Testis (tissue), 3 donors: Measurements from ENCODE around the gene DCLRE1B. TPM values are rescaled to one million over a fixed set of nuclear protein-coding genes. Genes with fewer than 3 reads are reported as not detected.

ENCODE experiments used
- DNase-seq: peaks from one replicate; pipeline ENCODE4 v3.0.0-alpha.2; 2019
- H3K27ac ChIP-seq, 2 donors: fragments of 200-600 bp; sonication (generic); one replicate each; pipeline ENCODE4 v1.5.1; 2019
- H3K27me3 ChIP-seq: fragments of 200-600 bp; sonication (generic); one replicate; pipeline ENCODE4 v1.5.1; 2019
- H3K36me3 ChIP-seq: fragments of 200-600 bp; sonication (generic); one replicate; pipeline ENCODE4 v1.5.1; 2017; ENCODE audit warnings: low read depth; ENCODE audit errors: missing control alignments
- H3K4me1 ChIP-seq: fragments of 200-600 bp; sonication (generic); one replicate; pipeline ENCODE4 v1.5.1; 2019
- H3K4me3 ChIP-seq, 2 donors: fragments of 200-600 bp; sonication (generic); one replicate each; pipeline ENCODE4 v1.5.1; 2017 to 2019
- H3K9me3 ChIP-seq: fragments of 200-600 bp; sonication (generic); one replicate; pipeline ENCODE4 v1.5.1; 2017
- POLR2A ChIP-seq: fragments of 450-650 bp; IDR thresholded peaks from one replicate; pipeline ENCODE4 v1.6.1; 2017; ENCODE audit warnings: antibody characterized with exemption, mild to moderate bottlenecking, moderate library complexity
- WGBS, 2 donors: methylation state at CpG; one replicate each; pipeline ENCODE4 v1.1.5; 2018; 5-methylcytosine and 5-hydroxymethylcytosine counted together
- intact Hi-C: fragments of 100-400 bp; cut with DNase I; formaldehyde crosslinking; loops from one replicate; pipeline ENCODE4 v1.15.1; 2023; ENCODE audit warnings: low total_unique reads
- polyA plus RNA-seq: library from polyadenylated mRNA; stranded (reverse); fragments of 350-450 nt; fragmentation: Illumina TruSeq; extraction: RNeasy Lipid Tissue Mini Kit (QIAGEN cat#74804); gene quantifications from one replicate; pipeline ENCODE4 v1.2.3, GENCODE V29; 2014; ENCODE audit warnings: low read depth, low replicate concordance; ENCODE audit not compliant: insufficient read depth
- total RNA-seq, 2 donors: library from RNA; depleted of rRNA; stranded (reverse); fragments of >200 nt; gene quantifications; one replicate each; pipeline ENCODE4 v1.2.3, GENCODE V29; 2016
- TF ChIP-seq, protein P1 (sequence below), 3 experiments: fragments of 450-650 bp in 2 of 3; fragments of 200-600 bp in 1 of 3; sonication (generic) in 1 of 3; IDR thresholded peaks; one replicate each; pipeline ENCODE4 v1.5.1; 2016 to 2019; ENCODE audit warnings: antibody characterized with exemption in 3 of 3, mild to moderate bottlenecking in 2 of 3, moderate library complexity in 1 of 3

DCLRE1B gene
- total and polyA plus RNA-seq, 3 donors from 2014 or later, result 6.7 to 8.3 (median 7.7) TPM

DNA sequence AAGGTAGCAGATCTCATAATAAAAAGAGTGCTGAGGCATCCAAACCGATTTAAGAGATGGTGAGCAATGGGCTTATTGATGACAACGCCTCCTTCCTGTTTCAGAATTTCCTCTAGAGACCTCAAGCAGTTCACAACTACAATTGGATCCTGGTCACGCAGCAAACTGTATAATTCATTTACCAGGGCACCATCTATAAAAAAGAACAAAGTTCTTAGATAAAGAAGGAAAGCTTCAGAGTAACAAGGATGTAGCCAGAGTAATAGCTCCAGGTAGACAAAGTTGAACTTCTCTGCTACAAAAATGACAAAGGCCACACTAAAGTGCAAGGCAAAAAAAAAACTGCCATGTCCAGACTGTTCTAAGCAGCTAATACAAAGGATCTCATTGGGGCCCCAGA is 3.9 kb upstream of the DCLRE1B start:
- Histone ChIP-seq H3K27ac (no peak overlapping the region), H3K4me3 (no peak overlapping the region), H3K36me3 (no peaks in the 10 kb centered on the region), H3K9me3 (no peaks in the 10 kb centered on the region), H3K4me1 (peaks cover 9% of the 10 kb centered on the region), H3K27me3 (no peaks in the 10 kb centered on the region)
- WGBS, 2 donors, result 56 to 66% methylated on average over 3 of the region's 3 CpGs
- intact Hi-C loops, result no loop called here
- no peak for TF ChIP-seq POLR2A
- TF ChIP-seq, protein P1, sequence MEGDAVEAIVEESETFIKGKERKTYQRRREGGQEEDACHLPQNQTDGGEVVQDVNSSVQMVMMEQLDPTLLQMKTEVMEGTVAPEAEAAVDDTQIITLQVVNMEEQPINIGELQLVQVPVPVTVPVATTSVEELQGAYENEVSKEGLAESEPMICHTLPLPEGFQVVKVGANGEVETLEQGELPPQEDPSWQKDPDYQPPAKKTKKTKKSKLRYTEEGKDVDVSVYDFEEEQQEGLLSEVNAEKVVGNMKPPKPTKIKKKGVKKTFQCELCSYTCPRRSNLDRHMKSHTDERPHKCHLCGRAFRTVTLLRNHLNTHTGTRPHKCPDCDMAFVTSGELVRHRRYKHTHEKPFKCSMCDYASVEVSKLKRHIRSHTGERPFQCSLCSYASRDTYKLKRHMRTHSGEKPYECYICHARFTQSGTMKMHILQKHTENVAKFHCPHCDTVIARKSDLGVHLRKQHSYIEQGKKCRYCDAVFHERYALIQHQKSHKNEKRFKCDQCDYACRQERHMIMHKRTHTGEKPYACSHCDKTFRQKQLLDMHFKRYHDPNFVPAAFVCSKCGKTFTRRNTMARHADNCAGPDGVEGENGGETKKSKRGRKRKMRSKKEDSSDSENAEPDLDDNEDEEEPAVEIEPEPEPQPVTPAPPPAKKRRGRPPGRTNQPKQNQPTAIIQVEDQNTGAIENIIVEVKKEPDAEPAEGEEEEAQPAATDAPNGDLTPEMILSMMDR (IDR thresholded peaks at IDR 0.05), result no peak
- no peak for DNase-seq

DNA sequence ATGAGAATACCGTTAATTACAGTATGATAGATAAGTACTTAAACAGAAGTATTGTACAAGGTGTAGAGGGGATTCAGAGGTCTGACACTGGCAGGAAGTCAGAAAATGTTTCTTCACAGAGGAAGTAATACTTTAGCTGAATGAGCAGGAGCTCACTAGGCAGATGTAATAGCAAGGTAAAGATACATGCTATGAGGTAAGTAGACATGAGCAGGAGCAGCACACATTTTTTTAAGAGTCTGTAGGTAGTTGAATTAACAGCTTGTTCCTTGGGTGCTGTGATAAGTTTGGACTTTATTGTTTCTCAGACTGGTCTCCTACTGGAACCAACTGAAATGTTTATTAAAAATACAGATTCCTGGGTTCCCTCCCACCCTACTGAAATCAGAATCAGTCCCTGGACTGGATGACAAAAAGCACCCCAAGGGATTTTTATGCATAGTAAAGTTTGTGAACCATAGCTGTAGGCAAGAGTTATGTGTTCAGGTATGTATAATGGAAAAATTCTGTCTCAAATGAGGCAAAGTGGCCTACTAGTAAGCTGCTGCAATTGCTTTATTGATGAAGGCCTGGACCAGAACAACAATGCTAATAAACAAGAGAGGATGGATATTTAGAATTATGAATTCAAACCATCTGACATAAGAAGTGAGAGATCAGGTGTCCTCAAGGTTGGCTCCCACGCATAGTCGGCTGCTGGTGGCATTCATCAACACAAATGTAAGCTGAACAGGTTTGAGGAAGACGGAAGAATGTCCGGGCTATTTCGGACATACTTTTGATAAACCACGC is 1.4 kb upstream of the DCLRE1B start:
- WGBS, 2 donors, result 13 to 18% methylated on average over 7 of the region's 7 CpGs
- H3K9me3 ChIP-seq, result no peaks in the 10 kb centered on the region
- intact Hi-C loops, result loop anchor here (2.0 kb wide), 1 partner anchor 25 kb away; the partner anchor contains the start of gene HIPK1
- DNase-seq, result no peak
- H3K4me1 ChIP-seq, result peaks cover 9% of the 10 kb centered on the region
- peak overlapping the region; percentile 47 to 90 for H3K27ac ChIP-seq
- peak overlapping the region; percentile 77 to 82 for H3K4me3 ChIP-seq
- no peaks in the 10 kb centered on the region for H3K27me3 ChIP-seq
- TF ChIP-seq POLR2A, result no peak
- TF ChIP-seq, protein P1 (IDR thresholded peaks at IDR 0.05), result no peak
- no peaks in the 10 kb centered on the region for H3K36me3 ChIP-seq

DNA sequence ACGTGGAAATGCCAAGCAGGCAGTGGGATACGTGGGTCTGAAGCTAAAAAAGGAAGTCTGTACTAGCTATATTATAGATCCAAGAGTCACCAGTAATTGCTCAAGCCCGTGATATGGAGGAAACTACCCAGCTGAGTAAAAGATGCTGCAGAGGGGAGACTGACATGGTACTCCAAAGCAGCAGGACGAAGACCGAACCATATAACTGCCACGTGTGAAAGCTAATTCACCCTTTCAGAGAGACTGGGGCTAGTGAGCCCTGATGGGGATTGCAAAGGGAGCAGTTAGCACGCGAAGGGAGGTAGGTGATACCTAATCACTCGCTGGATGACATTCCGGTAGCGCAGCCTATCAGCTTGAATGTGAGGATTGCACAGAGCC is 843 bp upstream of the DCLRE1B start:
- Histone ChIP-seq H3K9me3 (no peaks in the 10 kb centered on the region), H3K27me3 (no peaks in the 10 kb centered on the region), H3K27ac (peak overlapping the region; percentile 47 to 90), H3K36me3 (no peaks in the 10 kb centered on the region), H3K4me3 (peak overlapping the region; percentile 77 to 82), H3K4me1 (peaks cover 9% of the 10 kb centered on the region)
- 0% methylated on average over 9 to 11 of the region's 11 CpGs for WGBS, 2 donors
- TF ChIP-seq, protein P1 (IDR thresholded peaks at IDR 0.05), result no peak
- no peak for TF ChIP-seq POLR2A
- intact Hi-C loops, result loop anchor here (2.0 kb wide), 1 partner anchor 25 kb away; the partner anchor contains the start of gene HIPK1
- DNase-seq, result no peak

DNA sequence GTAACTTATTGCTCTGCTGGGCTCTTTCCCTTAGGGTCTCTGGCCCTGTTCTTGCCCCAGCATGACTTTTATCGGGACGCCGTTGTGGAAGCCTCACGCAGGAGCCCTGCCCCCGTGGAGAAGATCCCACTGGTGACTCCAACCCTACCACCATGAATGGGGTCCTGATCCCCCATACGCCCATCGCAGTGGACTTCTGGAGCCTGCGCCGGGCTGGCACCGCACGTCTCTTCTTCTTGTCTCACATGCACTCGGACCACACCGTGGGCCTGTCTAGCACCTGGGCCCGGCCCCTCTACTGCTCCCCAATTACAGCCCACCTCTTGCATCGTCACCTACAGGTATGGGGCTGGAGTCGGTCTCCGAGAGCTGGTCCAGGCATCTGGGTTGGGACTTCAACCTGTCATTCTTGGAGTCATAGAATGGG is 322 bp downstream of the DCLRE1B start:
- H3K27ac ChIP-seq, result peak overlapping the region; percentile 69 to 90
- no peaks in the 10 kb centered on the region for H3K27me3 ChIP-seq
- H3K4me1 ChIP-seq, result peaks cover 9% of the 10 kb centered on the region
- intact Hi-C loops, result loop anchor here (2.0 kb wide), 1 partner anchor 23 kb away; the partner anchor contains the start of gene HIPK1
- WGBS, 2 donors, result 0 to 1% methylated on average over 17 of the region's 17 CpGs
- no peaks in the 10 kb centered on the region for H3K9me3 ChIP-seq
- peak; percentile 60 for DNase-seq
- no peak for TF ChIP-seq POLR2A
- TF ChIP-seq, protein P1 (IDR thresholded peaks at IDR 0.05), result peak in 1 of 3 experiments; percentile 1
- H3K4me3 ChIP-seq, result peak overlapping the region; percentile 77 to 82
- no peaks in the 10 kb centered on the region for H3K36me3 ChIP-seq
